AG04449 (cell line): ENCODE measurements around the gene PERCC1.
"Not testable (repeated sequence)": the region's sequence is repeated elsewhere in the genome, so short reads cannot be mapped to it uniquely, and the experiment has no call there.

Source experiments
- CTCF ChIA-PET: fragments of 350-600 bp; formaldehyde crosslinking; extraction: SDS; loops from one replicate; lab custom pipeline; 2021; ENCODE audit warnings: antibody characterized with exemption; lab: Yijun Ruan, JAX
- POLR2A ChIA-PET: fragments of 400-600, 350-600 bp; formaldehyde crosslinking; extraction: SDS; loops from one replicate; lab custom pipeline; 2020; ENCODE audit warnings: antibody characterized with exemption, inconsistent platforms; lab: Yijun Ruan, JAX
- DNase-seq: peaks from one replicate; pipeline ENCODE4 v3.0.0-alpha.2; 2010; ENCODE audit warnings: low read depth, low spot score
- H3K4me3 ChIP-seq: 2 replicates; pipeline ENCODE4 v1.5.1; 2011; ENCODE audit warnings: low read depth, mild to moderate bottlenecking, control low read depth, low read length
- CTCF ChIP-seq: IDR thresholded peaks from one replicate; pipeline ENCODE4 v1.5.1; 2011; ENCODE audit warnings: mild to moderate bottlenecking, moderate library complexity, low read length, control low read depth, inconsistent platforms; ENCODE audit not compliant: insufficient read depth; ENCODE audit errors: missing control alignments

Gene PERCC1

GRCh38 chr16:1472974-1473373 is 42.1 kb downstream of the PERCC1 start:
- POLR2A ChIA-PET = no interaction called here
- no peak for DNase-seq
- no peak for TF ChIP-seq CTCF
- CTCF ChIA-PET = no interaction called here
- no peak overlapping the region for H3K4me3 ChIP-seq

- ChIA-PET POLR2A (no interaction called here), CTCF (no interaction called here)
- DNase-seq = no peak
- TF ChIP-seq CTCF = no peak
- H3K4me3 ChIP-seq = peak overlapping the region; percentile 74
Measured at GRCh38 chr16:1474082-1474795, 43.4 kb downstream of the PERCC1 start.

- H3K4me3 ChIP-seq = peak within 1 kb of the TSS; percentile 74
- ChIA-PET CTCF (interaction anchor here (1.3 kb wide), 1 partner anchor 19 kb away, joined by 4 read pairs; no protein-coding TSS in a partner anchor), POLR2A (no interaction called here)
- DNase-seq = no peak
- TF ChIP-seq CTCF = no peak
Measured at GRCh38 chr16:1474796-1475551, 44.1 kb downstream of the PERCC1 start, which contains the start of gene CLCN7. CLCN7 (minus strand) TSS chr16:1475028; CDS start chr16:1474974, 54 bp downstream.

GRCh38 chr16:1475552-1476114 is 44.8 kb downstream of the PERCC1 start:
- POLR2A ChIA-PET = interaction anchor here (0.7 kb wide), 1 partner anchor 19 kb away, joined by 3 read pairs; no protein-coding TSS in a partner anchor
- TF ChIP-seq CTCF = no peak
- no peak for DNase-seq
- H3K4me3 ChIP-seq = peak overlapping the region; percentile 74
- CTCF ChIA-PET = interaction anchor here (1.3 kb wide), 1 partner anchor 18 kb away, joined by 4 read pairs; no protein-coding TSS in a partner anchor

- no peak overlapping the region for H3K4me3 ChIP-seq
- ChIA-PET CTCF (no interaction called here), POLR2A (no interaction called here)
- no peak for TF ChIP-seq CTCF
- DNase-seq = no peak
Measured at GRCh38 chr16:1477033-1477432, 46.2 kb downstream of the PERCC1 start.

- POLR2A ChIA-PET, CTCF ChIA-PET, DNase-seq, H3K4me3 ChIP-seq: not testable (repeated sequence)
Measured at GRCh38 chr16:1478937-1479336, 48.1 kb downstream of the PERCC1 start.
